ENCODE measurements around the gene GPRC5D.
A peak's percentile ranks its signal among the peaks of the same experiment; 100 is the strongest.

Gene GPRC5D

DNA sequence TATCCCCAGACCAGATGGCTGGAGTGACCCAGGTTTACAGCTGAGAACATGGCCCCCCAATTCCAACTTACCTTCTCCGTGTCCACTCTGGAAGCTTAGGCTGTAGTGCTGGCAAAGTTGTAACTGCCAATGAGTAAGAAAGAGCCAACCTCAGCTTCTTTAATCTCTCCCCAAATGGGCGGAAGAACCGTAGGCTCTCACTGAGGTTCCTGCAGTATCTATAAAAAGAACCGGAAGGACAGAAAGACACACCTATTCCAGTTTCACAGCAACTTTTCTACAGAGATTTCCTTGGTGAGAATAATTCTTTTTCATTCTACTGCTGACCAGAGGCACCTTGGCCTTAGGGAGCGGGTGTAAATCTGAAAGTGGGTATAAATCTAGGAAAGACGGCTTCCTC, at the start of gene GPRC5D:
Gene GPRC5D (minus strand): TSS at position 135 of the 400 bp plus-strand sequence. CDS start 1,786 bp downstream, outside the sequence.
- no peak for DNase-seq (ENCODE audit: low spot score)

DNA sequence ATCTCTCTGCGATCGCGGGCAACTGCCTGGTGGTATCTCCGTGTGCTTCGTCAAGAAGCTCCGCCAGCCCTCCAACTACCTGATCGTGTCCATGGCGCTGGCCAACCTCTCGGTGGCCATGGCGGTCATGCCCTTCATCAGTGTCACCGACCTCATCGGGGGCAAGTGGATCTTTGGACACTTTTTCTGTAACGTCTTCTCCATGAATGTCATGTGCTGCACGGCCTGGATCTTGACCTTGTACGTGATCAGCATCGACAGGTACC, 49.7 kb upstream of the GPRC5D start:
- DNase-seq (ENCODE audit: low spot score): no peak

GRCh38 chr12:13000925-13001774, 49.2 kb upstream of the GPRC5D start:
- DNase-seq (ENCODE audit: low spot score): peak; percentile 80

- no peak for DNase-seq (ENCODE audit: low spot score)
Observed at GRCh38 chr12:13000616-13000924, 48.6 kb upstream of the GPRC5D start.

DNA sequence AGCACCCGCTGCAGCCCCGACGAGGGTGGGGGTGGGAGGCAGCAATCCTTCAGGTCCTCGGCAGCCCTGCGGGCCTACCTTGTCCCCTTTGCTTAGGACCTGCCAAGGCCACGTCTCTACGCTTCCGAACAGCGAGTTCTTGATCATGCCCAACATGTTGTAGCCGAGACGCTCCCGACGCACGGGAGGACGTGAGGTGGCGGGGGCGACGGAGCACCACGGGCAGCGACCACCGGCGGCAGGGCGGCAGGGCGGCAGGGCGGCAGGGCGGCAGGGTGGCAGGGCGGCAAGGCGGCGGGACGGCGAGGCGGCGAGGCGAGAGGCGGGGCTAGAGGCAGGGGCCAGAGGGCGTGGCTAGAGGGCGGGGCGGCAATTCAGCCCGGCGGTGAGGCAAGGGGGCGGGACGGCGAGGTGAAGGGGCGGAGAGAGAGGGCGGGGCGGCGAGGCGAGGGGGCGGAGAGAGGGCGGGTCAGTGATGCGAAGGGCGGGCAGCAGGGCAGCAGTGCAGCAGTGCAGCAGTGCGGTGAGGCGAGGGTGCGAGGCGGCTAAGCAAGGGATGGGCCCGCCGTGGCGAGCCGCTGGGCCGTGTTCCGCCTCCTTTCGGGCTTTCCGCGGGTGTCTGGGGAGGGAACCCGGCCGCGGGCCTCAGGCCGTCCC, 48.1 kb upstream of the GPRC5D start, which contains the start of gene HEBP1:
Gene HEBP1 (minus strand): TSS at position 307 of the 657 bp plus-strand sequence. CDS start 151 bp downstream, at position 156.
- peak; percentile 99 for DNase-seq (ENCODE audit: low spot score)

DNA sequence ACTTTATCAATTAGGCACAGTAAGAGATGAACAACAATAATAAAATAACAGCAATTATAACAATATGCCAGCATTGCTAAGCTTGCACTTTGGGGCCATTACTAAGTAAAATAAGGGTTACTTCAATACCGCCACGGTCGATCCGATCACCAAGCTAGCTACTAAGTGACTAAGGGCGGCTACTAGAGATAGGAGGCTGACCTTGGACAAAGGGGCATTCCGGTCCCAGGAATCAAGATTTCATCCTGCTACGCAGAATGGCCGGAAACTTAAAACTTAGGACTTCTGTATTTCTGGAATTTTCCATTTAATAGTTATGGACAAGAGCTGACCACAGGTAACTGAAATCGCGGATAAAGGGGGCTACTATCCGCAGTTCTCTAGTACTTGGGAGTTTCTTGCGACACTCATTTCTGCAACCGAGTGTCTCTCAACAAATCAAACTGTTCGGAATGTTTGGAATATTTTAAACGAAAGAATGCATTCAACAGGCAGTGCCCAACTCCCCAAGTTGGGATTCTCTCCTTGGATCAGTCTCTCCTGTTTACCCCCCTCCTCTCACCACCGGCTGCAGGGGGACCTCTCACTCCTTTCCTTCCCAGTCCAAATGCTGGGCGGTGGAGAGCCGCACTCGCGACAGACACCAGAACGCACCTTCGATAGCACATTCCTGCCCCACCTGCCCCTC, 47.4 kb upstream of the GPRC5D start:
- DNase-seq (ENCODE audit: low spot score): no peak

GRCh38 chr12:12998248-12998647, 46.3 kb upstream of the GPRC5D start:
- DNase-seq (ENCODE audit: low spot score): no peak

- no peak for DNase-seq (ENCODE audit: low spot score)
Observed at GRCh38 chr12:12997734-12998133, 45.8 kb upstream of the GPRC5D start.

GRCh38 chr12:12997156-12997555, 45.2 kb upstream of the GPRC5D start:
- no peak for DNase-seq (ENCODE audit: low spot score)

GRCh38 chr12:12996209-12996608, 44.2 kb upstream of the GPRC5D start:
- no peak for DNase-seq (ENCODE audit: low spot score)

DNA sequence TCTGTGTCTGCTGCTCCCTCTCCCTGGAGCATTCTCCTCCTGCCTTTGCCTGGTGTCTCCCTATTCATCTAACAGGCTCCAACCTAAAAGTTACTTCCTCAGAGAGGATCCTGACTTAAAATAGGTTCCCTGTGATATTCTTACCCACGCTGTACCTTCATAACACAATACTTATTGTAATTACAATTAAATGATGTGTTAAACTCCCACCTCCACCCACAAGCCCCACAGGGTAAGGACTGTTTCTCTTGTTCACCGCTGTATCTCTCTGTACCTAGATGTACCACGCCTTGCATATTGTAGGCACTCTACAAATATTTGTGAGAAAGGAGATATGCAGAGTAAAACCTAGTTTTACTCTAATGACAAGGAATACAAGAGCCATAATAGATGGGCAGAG, 43.1 kb upstream of the GPRC5D start:
- no peak for DNase-seq (ENCODE audit: low spot score)

GRCh38 chr12:12993367-12993766, 41.4 kb upstream of the GPRC5D start:
- no peak for DNase-seq (ENCODE audit: low spot score)

GRCh38 chr12:12992418-12993130, 40.6 kb upstream of the GPRC5D start:
- no peak for DNase-seq (ENCODE audit: low spot score)

GRCh38 chr12:12990700-12991468, 38.9 kb upstream of the GPRC5D start:
- DNase-seq (ENCODE audit: low spot score): no peak

DNA sequence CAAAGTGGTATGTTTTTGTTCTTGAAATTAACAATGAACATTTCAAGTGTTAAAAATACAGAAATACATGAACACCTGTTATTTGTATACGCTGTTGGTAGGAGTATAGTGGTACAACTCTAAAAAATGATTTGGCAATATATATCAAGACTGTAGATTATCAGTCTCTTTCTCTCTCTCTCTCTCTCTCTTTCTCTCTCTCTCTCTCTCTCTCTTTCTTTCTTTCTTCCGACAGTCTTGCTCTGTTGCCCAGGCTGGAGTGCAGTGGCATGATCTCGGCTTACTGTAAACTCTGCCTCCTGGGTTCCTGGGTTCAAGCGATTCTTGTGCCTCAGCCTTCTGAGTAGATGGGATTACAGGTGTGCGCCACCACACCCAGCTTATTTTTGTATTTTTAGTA, 35.5 kb upstream of the GPRC5D start:
- no peak for DNase-seq (ENCODE audit: low spot score)

GRCh38 chr12:12986775-12987331, 34.9 kb upstream of the GPRC5D start:
- no peak for DNase-seq (ENCODE audit: low spot score)

DNA sequence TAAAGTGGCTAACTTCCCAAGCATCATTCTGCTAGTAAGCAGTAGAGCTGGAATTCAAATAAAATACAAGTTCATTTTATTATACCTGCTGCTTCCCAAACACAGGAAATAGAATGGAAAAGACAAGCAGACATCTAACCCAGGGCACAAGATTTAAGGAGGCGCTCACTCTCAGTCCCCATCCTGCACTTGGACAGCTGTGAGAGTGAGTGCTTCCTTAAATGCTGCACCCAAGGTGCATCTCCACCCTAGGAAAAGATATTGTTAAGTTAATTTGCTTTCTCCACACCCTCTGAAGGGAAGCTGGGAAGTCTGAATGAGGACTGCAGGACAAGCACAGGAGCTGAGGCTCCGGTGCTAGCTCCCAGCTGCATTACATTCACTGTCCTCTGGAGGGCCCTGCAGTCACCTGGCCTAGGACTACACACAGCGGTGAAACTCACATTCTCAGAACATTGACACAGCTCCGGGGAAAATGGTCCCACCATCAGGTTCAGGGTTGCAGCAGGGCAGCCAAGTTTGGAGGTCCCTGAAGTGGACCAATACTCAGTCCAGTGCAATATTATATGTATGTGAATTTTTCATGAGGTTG, 33.9 kb upstream of the GPRC5D start:
- no peak for DNase-seq (ENCODE audit: low spot score)

DNA sequence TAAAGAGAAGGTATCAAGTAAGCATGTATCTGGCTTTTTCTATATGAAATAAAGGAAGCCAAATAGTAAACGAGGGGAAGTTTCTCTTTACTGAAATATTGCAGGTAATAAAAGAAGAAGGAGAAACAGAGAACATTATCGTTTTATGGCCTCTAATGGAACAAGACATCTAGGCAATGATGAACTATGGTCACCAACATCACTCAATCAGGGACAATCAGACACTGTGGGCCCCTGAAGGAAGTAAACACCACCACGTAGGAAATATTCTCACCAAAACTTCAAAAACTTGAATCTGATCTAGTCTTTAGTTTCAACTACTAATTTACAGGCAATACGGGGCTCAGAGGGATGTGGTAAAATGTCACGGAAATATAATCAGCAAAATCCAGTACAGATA, 32.2 kb upstream of the GPRC5D start:
- no peak for DNase-seq (ENCODE audit: low spot score)

DNA sequence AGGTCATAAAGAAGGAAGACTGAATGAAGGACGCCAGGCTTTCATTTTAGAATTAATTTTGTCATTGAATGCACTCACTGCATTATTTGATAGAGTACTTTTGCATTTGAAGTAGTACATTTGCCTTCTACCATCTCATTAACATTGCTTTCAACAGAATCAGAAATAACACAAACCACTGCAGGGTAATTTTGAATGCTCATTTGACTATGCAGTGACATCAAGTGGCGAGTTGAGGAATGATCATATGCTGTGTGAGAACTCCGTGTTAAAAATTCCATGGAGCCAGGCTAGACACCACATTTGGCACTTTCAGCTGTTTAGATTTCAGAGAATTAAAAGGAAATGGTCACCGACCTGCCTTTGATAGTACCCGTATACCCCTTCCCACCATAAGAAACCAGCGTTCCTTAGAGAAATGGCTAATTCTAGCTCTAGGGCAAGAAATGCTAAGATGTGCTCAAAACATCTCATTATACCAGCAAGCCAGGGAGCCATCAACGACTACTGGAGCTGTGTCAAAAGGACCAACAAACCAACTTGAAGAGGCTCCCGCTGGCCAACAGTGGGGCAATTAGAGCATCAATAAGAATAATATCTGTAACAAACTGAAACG, 31.6 kb upstream of the GPRC5D start:
- no peak for DNase-seq (ENCODE audit: low spot score)

DNA sequence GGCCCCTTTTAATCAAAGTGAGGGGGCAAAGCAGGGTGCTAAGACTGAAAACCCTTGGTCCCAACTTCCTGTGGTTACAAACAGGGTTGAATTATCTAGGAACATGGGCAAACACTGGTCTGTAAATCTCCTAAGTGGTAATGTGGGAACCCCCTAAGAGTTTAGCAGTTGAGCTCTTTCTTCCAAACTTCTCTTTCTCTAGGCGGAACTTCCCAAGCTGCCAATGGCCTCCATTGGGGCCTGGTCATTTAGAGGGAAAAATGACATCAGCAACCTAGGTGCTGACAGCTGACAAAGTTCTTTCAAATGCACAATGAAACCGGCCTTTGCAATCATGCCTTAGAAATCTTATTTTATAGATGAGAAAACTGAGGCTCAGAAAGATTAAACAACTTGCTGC, 30.4 kb upstream of the GPRC5D start:
- no peak for DNase-seq (ENCODE audit: low spot score)
